Glutamatergic neuron (in vitro differentiated cells): ENCODE results near the gene PBX1. TPM values are rescaled to one million over a fixed set of nuclear protein-coding genes. Genes with fewer than 3 reads are reported as not detected.
A peak's percentile ranks its signal among the peaks of the same experiment; 100 is the strongest.

ENCODE experiments used
- DNase-seq: peaks from one replicate; pipeline ENCODE4 v3.0.0; 2022
- H3K27ac Mint-ChIP-seq: one replicate; pipeline ENCODE4 v1.8.0; 2020; ENCODE audit warnings: mild to moderate bottlenecking, mixed read lengths, inconsistent platforms; ENCODE audit not compliant: unreplicated experiment
- H3K27me3 Mint-ChIP-seq: one replicate; pipeline ENCODE4 v1.8.0; 2020; ENCODE audit warnings: mild to moderate bottlenecking, moderate library complexity, mixed read lengths, inconsistent platforms; ENCODE audit not compliant: unreplicated experiment
- H3K36me3 Mint-ChIP-seq: one replicate; pipeline ENCODE4 v1.8.0; 2020; ENCODE audit warnings: mild to moderate bottlenecking, mixed read lengths, inconsistent platforms; ENCODE audit not compliant: unreplicated experiment
- H3K4me1 Mint-ChIP-seq: one replicate; pipeline ENCODE4 v1.8.0; 2020; ENCODE audit warnings: mild to moderate bottlenecking, low read depth, mixed read lengths, inconsistent platforms; ENCODE audit not compliant: unreplicated experiment
- H3K4me3 Mint-ChIP-seq: one replicate; pipeline ENCODE4 v1.8.0; 2020; ENCODE audit warnings: mild to moderate bottlenecking, mixed read lengths, inconsistent platforms; ENCODE audit not compliant: unreplicated experiment
- H3K9me3 Mint-ChIP-seq: one replicate; pipeline ENCODE4 v1.8.0; 2020; ENCODE audit warnings: mild to moderate bottlenecking, moderate library complexity, mixed read lengths, inconsistent platforms; ENCODE audit not compliant: unreplicated experiment
- CTCF ChIP-seq: fragments of 200-600 bp; sonication (generic); IDR thresholded peaks from one replicate; pipeline ENCODE4 v1.5.0; 2021; ENCODE audit not compliant: partially characterized antibody, unreplicated experiment
- total RNA-seq: library from RNA; stranded (reverse); fragmentation: NEBNext Ultra II Directional; extraction: Animal tissue kit (Norgen Biotek cat#: 25700); gene quantifications from one replicate; pipeline ENCODE4 v1.2.1, GENCODE V29; 2021; ENCODE audit not compliant: unreplicated experiment

PBX1 gene
- total RNA-seq, 1 donor from 2014 or later: 98.7 TPM

DNA sequence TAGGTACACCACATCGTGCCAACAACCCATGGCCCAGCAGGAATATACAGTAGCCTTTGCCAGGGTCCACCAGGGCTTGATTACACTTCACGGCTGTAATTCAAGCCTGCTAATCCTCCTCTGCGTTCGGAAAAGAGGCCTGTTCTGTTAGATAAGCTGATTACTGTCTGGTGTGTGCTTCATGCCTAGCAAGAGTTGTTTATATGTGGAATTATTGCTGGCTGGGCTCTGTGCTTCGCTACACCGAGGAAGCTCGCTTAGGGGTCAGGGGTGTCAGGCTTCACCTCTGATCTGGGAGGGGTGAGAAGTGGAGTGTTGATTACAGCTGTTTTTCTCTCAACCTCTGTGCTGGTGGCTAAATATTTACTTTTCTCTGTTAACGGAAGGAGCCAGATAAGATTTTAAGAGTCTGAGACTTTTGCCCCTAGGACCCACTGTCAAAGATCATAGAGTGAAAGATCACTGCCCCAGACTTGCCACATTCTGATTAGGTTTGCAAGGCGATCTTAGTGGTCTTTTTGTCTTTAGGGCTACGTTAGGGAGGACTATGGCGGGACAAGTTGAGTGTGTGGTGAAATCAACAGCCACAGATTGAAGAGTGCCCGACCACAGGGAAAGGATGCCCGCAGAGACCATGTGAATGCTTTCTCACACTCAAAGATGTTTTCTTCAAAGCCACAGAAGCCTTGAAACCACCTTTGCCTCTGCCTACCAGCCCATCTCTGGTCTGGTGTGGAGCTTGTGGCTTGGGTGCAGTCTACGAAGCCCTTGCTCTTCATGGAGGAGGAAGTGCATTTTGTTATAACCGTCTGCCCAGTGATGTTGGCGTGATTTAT lies 216.1 kb downstream of the PBX1 start:
- peaks cover 4% of the 10 kb centered on the region for H3K9me3 Mint-ChIP-seq
- peaks cover under 1% of the 10 kb centered on the region for H3K36me3 Mint-ChIP-seq
- no peak for DNase-seq
- peaks cover 45% of the 10 kb centered on the region for H3K4me1 Mint-ChIP-seq
- peaks cover 3% of the 10 kb centered on the region for H3K27me3 Mint-ChIP-seq
- TF ChIP-seq CTCF: no peak
- no peak overlapping the region for H3K27ac Mint-ChIP-seq
- H3K4me3 Mint-ChIP-seq: no peak overlapping the region

DNA sequence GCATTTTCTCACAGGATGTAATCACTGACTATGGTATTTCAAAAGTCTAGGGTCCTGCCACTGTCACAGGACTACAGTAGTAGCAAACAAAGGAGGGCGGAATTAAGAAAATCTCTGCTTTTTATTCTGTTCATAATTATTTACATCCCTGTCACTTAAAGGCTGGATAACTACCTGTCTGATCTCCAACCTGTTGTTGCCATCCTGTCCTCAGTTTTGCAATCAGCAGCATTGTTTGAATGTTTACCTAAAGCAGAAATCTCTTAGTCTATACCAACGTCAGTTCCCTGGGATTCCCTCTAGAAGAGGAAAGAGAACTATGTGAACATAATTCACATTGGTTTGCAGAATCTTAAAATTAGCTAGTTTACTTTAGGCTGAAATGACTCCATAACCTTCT lies 218.5 kb downstream of the PBX1 start:
- Mint-ChIP-seq H3K4me1 (peaks cover 42% of the 10 kb centered on the region), H3K4me3 (no peak overlapping the region), H3K27me3 (peaks cover 6% of the 10 kb centered on the region), H3K9me3 (peaks cover 6% of the 10 kb centered on the region), H3K27ac (no peak overlapping the region), H3K36me3 (peaks cover 4% of the 10 kb centered on the region)
- no peak for DNase-seq
- TF ChIP-seq CTCF: no peak

- Mint-ChIP-seq H3K27ac (no peak overlapping the region), H3K27me3 (peaks cover 6% of the 10 kb centered on the region), H3K9me3 (peaks cover 6% of the 10 kb centered on the region), H3K4me3 (no peak overlapping the region), H3K4me1 (peaks cover 32% of the 10 kb centered on the region), H3K36me3 (peaks cover 4% of the 10 kb centered on the region)
- no peak for TF ChIP-seq CTCF
- no peak for DNase-seq
Observed at GRCh38 chr1:164779376-164779775, 220.4 kb downstream of the PBX1 start.

DNA sequence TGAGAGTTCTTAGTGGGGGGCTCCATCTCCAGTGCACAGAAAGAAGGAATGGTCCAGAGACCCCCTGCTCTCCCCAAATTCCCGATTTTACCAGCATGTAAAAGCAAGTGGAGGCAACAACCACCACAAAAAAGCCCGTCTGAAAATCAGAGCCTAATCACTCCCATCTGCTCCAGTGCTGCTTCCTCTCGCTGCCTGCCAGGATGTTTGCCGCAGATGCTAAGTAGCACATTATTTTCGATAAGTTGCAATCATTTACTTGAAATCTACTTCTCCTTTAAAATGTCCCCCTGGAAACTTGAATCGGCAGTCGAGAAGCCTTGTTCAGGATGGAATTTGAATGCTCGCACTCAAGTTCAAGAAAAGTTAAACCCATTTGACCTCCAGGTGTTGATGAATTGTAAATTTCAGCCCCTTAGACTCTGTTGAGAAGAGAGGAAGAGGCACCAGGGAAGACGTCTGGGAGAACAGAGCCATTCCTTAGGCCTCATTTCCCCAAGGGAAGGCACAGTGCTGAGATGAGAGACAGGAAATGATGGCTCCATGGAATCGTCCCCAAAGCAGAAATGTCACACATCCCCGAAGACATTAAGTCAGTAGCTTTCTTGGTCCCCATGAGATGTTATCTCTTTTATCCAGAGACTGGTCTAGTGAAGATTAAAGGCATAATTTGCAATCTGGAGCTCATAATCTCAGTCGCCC lies 221.3 kb downstream of the PBX1 start:
- TF ChIP-seq CTCF: no peak
- Mint-ChIP-seq H3K27ac (no peak overlapping the region), H3K4me3 (peak overlapping the region; percentile 22)

GRCh38 chr1:164780863-164781262 lies 221.9 kb downstream of the PBX1 start:
- Mint-ChIP-seq H3K4me1 (peaks cover 25% of the 10 kb centered on the region), H3K4me3 (no peak overlapping the region), H3K9me3 (peaks cover 3% of the 10 kb centered on the region), H3K27me3 (peaks cover 6% of the 10 kb centered on the region), H3K27ac (peak overlapping the region; percentile 62), H3K36me3 (peaks cover 4% of the 10 kb centered on the region)
- no peak for TF ChIP-seq CTCF
- DNase-seq: no peak

More for the DNA sequence above, 221.3 kb downstream of the PBX1 start:
- Mint-ChIP-seq H3K36me3 (peaks cover 4% of the 10 kb centered on the region), H3K9me3 (peaks cover 4% of the 10 kb centered on the region), H3K27me3 (peaks cover 6% of the 10 kb centered on the region), H3K4me1 (peaks cover 25% of the 10 kb centered on the region)
- no peak for DNase-seq
